ENCODE measurements around the gene FZD4. TPM values are rescaled to one million over a fixed set of nuclear protein-coding genes. Genes with fewer than 3 reads are reported as not detected.
A peak's percentile ranks its signal among the peaks of the same experiment; 100 is the strongest.

Gene FZD4
- total and polyA plus RNA-seq, 12 donors = 8.0 to 52.5 (median 20.8) TPM

GRCh38 chr11:86923999-86924766, 31.0 kb downstream of the FZD4 start:
- TF ChIP-seq CTCF (IDR thresholded peaks at IDR 0.05) (no peak), POLR2A (IDR thresholded peaks at IDR 0.05) (no peak)
- DNase-seq = no peak
- intact Hi-C loops (cut with DNase I) = loop anchor here in 1 of 2 donors (5.0 kb wide), 1 partner anchor 57 kb away; no protein-coding TSS in a partner anchor
- Histone ChIP-seq H3K4me1 (replicated peaks in 1 of 2) (peaks cover 5 to 13% of the 10 kb centered on the region in 2 donors), H3K27me3 (no peaks in the 10 kb centered on the region), H3K4me3 (no peak overlapping the region), H3K9me3 (replicated peaks in 1 of 3) (no peaks in the 10 kb centered on the region), H3K27ac (no peak overlapping the region), H3K36me3 (replicated peaks in 1 of 2) (no peaks in the 10 kb centered on the region)
- WGBS, 4 donors = 81 to 86% (median 84%) methylated on average over 6 of the region's 6 CpGs

- no peaks in the 10 kb centered on the region for H3K9me3 ChIP-seq (replicated peaks in 1 of 3)
- H3K27ac ChIP-seq = no peak overlapping the region
- H3K4me1 ChIP-seq (replicated peaks in 1 of 2) = peaks cover 5 to 13% of the 10 kb centered on the region in 2 donors
- 90 to 100% (median 95%) methylated on average over 1 of the region's 1 CpG for WGBS, 4 donors
- intact Hi-C loops (cut with DNase I) = loop anchor here in 1 of 2 donors (5.0 kb wide), 1 partner anchor 55 kb away; no protein-coding TSS in a partner anchor
- no peak overlapping the region for H3K4me3 ChIP-seq
- no peaks in the 10 kb centered on the region for H3K36me3 ChIP-seq (replicated peaks in 1 of 2)
- DNase-seq = no peak
- H3K27me3 ChIP-seq = no peaks in the 10 kb centered on the region
- no peak for TF ChIP-seq POLR2A (IDR thresholded peaks at IDR 0.05)
- TF ChIP-seq CTCF (IDR thresholded peaks at IDR 0.05) = no peak
Observed at GRCh38 chr11:86922225-86922624, 33.0 kb downstream of the FZD4 start.

- 45 to 60% (median 59%) methylated on average over 6 to 7 of the region's 7 CpGs for WGBS, 4 donors
- peak in 1 of 7 donors; percentile 23 for DNase-seq
- no peak overlapping the region for H3K27ac ChIP-seq
- H3K9me3 ChIP-seq (replicated peaks in 1 of 3) = no peaks in the 10 kb centered on the region
- H3K4me3 ChIP-seq = no peak overlapping the region
- H3K36me3 ChIP-seq (replicated peaks in 1 of 2) = no peaks in the 10 kb centered on the region
- TF ChIP-seq CTCF (IDR thresholded peaks at IDR 0.05) (peak; percentile 52 to 73 (median 64)), POLR2A (IDR thresholded peaks at IDR 0.05) (no peak)
- H3K4me1 ChIP-seq (replicated peaks in 1 of 2) = peaks cover 0 to 7% of the 10 kb centered on the region in 2 donors
- H3K27me3 ChIP-seq = no peaks in the 10 kb centered on the region
- intact Hi-C loops (cut with DNase I) = loop anchor here (2.0 to 5.0 kb wide), 2 partner anchors 51 to 52 kb away; no protein-coding TSS in a partner anchor
Observed at GRCh38 chr11:86919557-86920210, 35.5 kb downstream of the FZD4 start.

- DNase-seq = no peak
- WGBS, 4 donors = 70 to 84% (median 76%) methylated on average over 7 of the region's 7 CpGs
- Histone ChIP-seq H3K27me3 (no peaks in the 10 kb centered on the region), H3K9me3 (replicated peaks in 1 of 3) (no peaks in the 10 kb centered on the region), H3K4me1 (replicated peaks in 1 of 2) (peaks cover 0 to 3% of the 10 kb centered on the region in 2 donors), H3K4me3 (no peak overlapping the region), H3K36me3 (replicated peaks in 1 of 2) (no peaks in the 10 kb centered on the region), H3K27ac (peak overlapping the region in 1 of 5 donors; percentile 19)
- TF ChIP-seq POLR2A (IDR thresholded peaks at IDR 0.05) (no peak), CTCF (IDR thresholded peaks at IDR 0.05) (no peak)
- intact Hi-C loops (cut with DNase I) = loop anchor here in 1 of 2 donors (2.0 kb wide), 1 partner anchor 50 kb away; no protein-coding TSS in a partner anchor
Observed at GRCh38 chr11:86918973-86919372, 36.2 kb downstream of the FZD4 start.

Measured in adrenal gland (tissue), 12 donors.